ENCODE results near the gene TRAPPC13.

TRAPPC13 gene

DNA sequence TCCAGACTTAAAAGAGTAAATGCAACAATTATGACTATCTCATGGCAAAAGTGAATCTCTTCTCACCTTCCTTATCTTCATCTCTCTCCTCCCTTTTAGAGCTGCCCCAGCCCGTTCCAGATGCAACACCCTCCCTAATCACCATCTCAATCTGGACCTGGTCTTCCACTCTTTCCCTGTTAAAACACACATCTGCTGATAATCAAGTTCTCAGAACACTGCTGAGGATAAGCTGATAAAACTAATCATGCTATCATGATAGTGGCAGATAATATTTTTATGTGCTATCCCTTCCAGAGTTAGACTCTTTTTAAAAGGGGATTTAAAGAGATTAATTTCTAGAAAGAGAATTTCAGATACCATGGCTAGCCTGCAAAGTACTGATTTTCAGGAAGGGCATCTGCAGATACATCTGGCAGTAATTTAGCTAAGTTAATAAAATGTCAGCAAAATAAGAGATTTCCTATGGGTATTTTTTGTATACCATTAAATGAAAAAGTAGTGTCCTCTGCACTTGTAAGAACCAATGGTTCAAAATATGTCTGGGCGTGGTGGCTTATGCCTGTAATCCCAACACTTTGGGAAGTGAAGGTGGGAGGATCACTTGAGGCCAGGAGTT lies 79.9 kb downstream of the TRAPPC13 start:
- Histone ChIP-seq H3K27me3 (replicated peaks; ENCODE audit: control insufficient read depth, insufficient read depth, low read length, poor library complexity, severe bottlenecking) (no peaks in the 10 kb centered on the region), H3K4me3 (ENCODE audit: insufficient read depth, low read depth, low read length, poor library complexity, severe bottlenecking) (no peak overlapping the region), H3K27ac (ENCODE audit: insufficient read depth, low read length, poor library complexity, severe bottlenecking) (no peak overlapping the region), H3K4me1 (ENCODE audit: control insufficient read depth, insufficient read depth, low read length, poor library complexity, severe bottlenecking) (no peaks in the 10 kb centered on the region), H3K9me3 (ENCODE audit: control insufficient read depth, low read length) (no peaks in the 10 kb centered on the region), H3K36me3 (ENCODE audit: control insufficient read depth, insufficient read depth, low read length) (peaks cover 43% of the 10 kb centered on the region)
- DNase-seq, result no peak

DNA sequence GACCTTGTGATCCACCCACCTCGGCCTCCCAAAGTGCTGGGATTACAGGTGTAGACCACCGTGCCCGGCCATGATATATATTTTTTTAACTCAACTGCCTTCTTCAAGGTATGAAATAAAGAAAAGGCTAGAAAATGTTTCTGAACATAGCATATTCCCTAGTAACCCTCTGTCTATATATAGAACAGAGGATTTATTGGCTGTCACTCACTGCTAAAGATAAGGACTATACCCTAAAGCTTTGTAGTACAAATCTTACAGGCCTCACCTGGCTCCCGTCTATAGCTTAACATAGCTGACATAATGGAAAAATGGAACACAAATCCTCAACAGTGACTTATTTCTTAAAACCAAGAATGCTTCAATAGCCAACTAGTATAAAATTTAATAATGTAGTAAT lies 82.8 kb downstream of the TRAPPC13 start:
- Histone ChIP-seq H3K27me3 (replicated peaks; ENCODE audit: control insufficient read depth, insufficient read depth, low read length, poor library complexity, severe bottlenecking) (no peaks in the 10 kb centered on the region), H3K4me1 (ENCODE audit: control insufficient read depth, insufficient read depth, low read length, poor library complexity, severe bottlenecking) (no peaks in the 10 kb centered on the region), H3K4me3 (ENCODE audit: insufficient read depth, low read depth, low read length, poor library complexity, severe bottlenecking) (no peak overlapping the region), H3K27ac (ENCODE audit: insufficient read depth, low read length, poor library complexity, severe bottlenecking) (no peak overlapping the region), H3K9me3 (ENCODE audit: control insufficient read depth, low read length) (no peaks in the 10 kb centered on the region), H3K36me3 (ENCODE audit: control insufficient read depth, insufficient read depth, low read length) (peaks cover 55% of the 10 kb centered on the region)
- DNase-seq, result no peak

DNA sequence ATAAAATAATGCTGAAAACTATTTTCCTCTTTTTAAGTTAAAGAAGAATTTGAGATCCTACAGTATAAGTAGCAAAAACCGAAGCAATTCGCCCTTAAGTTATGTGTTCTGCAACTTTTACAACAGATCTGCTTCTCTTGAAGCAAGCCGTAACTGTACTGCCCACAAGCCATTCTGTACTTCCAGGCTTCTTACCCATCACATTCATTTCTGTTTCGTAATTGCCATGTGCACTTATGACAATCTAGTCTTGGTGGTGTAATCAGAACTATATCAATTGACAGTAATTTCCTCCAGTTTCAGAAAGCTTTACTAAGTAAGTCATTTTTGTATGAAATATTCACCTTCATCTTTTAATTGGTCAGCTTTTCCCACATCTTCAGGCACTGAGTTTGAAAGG lies 83.3 kb downstream of the TRAPPC13 start:
- Histone ChIP-seq H3K27ac (ENCODE audit: insufficient read depth, low read length, poor library complexity, severe bottlenecking) (no peak overlapping the region), H3K4me1 (ENCODE audit: control insufficient read depth, insufficient read depth, low read length, poor library complexity, severe bottlenecking) (no peaks in the 10 kb centered on the region), H3K9me3 (ENCODE audit: control insufficient read depth, low read length) (no peaks in the 10 kb centered on the region), H3K4me3 (ENCODE audit: insufficient read depth, low read depth, low read length, poor library complexity, severe bottlenecking) (no peak overlapping the region), H3K27me3 (replicated peaks; ENCODE audit: control insufficient read depth, insufficient read depth, low read length, poor library complexity, severe bottlenecking) (no peaks in the 10 kb centered on the region), H3K36me3 (ENCODE audit: control insufficient read depth, insufficient read depth, low read length) (peaks cover 52% of the 10 kb centered on the region)
- DNase-seq, result no peak
